NCI-H2107 (cell line): ENCODE measurements around the gene KCNH1.

Source experiments
- DNase-seq: peaks from one replicate; lab custom pipeline; 2025; lab: John Stamatoyannopoulos, UW

KCNH1 gene

GRCh38 chr1:210800301-210800700 lies 333.6 kb downstream of the KCNH1 start:
- no peak for DNase-seq

- no peak for DNase-seq
Observed at GRCh38 chr1:210797422-210797821, 336.5 kb downstream of the KCNH1 start.

DNA sequence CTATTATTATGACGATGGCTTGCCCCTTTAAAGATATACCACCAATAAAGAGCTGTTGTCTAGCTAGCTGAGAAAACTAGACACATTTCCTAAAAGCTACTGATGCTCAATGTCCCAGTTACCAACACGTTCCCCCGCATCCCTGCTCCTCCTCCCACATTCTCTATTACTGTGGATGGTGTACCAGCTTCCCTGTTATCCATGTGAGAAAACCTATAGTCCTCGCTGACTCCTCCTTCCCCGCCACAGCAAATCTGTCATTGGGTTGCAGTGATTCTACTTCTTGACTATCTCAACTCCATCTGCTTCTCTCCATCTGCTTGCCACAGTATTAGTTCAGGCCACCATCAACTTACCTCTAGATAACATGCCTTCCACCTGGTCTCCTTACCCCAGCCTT lies 337.5 kb downstream of the KCNH1 start:
- DNase-seq, result no peak

- no peak for DNase-seq
Observed at GRCh38 chr1:210794445-210794844, 339.5 kb downstream of the KCNH1 start.

DNA sequence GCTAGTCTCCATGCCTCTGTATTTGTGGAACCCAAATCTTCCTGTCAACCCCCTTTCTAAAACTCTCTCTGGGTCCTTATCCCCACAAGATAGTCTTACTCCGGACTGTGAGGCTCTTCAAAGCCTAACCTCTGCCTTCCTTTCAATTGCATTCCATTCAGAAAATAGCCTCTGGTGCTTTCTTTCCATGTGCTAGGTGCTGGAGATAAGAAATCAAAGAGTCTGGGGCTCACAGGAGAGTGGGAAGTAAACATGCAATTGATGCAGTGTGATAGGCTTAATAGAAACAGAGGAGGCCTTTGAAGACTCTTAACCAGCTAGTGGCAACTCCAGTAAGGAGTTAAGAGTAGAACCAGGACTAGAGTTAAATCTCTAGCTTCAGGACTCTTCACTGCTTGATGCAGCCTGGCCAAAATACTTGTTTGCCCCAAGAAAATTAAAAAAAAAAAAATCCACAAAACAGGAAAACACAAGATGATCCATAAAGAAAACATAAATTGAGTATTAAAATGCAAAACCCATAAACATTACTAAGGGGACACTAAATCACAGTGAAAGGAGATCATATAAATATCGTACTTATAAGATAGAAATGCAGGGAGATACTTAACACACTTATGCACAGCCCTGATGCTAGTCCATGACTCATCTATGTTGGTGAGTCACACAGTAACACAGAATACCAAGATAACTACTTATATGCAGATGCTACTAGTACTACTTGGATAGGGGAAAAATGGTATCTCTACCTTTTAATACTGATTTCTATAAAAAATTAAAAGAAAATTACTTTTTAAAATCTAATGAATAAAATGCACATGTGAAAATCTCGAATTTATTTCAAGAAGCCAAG lies 341.5 kb downstream of the KCNH1 start:
- no peak for DNase-seq

- DNase-seq, result no peak
Observed at GRCh38 chr1:210790196-210790595, 343.8 kb downstream of the KCNH1 start.

DNA sequence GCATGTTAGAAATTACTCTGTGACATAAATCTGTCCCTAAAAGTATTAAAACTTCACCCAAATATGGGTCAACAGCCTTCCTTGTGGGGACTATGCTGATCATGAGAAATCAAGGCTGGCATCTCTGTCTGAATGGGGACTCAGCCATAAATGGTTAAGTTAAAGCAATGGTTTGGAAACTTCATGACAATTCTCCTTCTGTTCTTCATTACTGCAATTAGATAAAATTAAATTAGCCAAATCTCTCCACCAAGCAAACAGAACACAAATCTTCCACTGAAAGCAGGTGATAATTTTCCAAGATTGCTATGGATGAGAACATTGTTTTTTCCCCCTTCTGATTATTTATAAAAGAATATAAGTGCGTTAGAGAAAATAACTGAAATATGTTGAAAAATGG lies 346.1 kb downstream of the KCNH1 start:
- no peak for DNase-seq

DNA sequence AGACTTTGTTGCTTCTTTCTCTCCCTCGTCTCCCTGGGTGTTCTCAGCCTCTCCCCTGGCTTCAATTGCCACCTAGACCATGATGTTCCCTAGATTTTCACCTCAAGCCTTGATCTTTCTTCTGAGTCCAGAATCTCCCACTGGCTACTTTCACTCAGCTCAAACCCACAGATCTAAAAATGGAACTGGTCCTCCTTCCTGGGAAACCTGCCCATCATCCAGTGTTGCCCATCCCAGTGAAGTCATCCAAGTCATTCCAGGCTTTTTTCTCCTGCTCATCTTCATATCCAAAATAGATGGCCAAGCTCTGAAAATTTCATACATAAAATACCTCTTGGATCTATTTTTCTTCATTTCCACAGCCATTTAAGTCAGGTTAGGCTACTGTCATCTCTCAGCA lies 347.4 kb downstream of the KCNH1 start:
- no peak for DNase-seq

- DNase-seq, result no peak
Observed at GRCh38 chr1:210783925-210784324, 350.0 kb downstream of the KCNH1 start.

DNA sequence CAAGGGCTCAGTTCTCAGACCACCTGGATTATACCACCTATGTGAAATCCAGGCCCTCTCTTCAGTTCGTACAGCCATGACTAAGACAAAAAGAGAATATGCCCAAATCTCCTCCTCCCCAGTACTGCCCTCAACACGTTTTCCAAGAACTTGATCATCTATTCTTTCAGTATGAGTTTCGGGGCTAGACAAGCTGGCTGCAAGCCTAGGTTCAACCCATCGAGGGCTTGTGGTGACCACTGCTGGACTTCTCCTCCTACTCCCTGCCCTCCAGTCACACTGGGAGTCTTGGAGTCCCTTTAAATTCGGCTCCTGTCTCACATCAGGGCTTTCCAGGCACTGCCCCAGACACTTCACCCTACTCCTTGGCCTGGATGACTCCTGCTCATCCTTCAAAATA lies 352.3 kb downstream of the KCNH1 start:
- DNase-seq, result no peak

- DNase-seq, result no peak
Observed at GRCh38 chr1:210779269-210779668, 354.7 kb downstream of the KCNH1 start.

GRCh38 chr1:210777914-210778313 lies 356.0 kb downstream of the KCNH1 start:
- no peak for DNase-seq

- DNase-seq, result no peak
Observed at GRCh38 chr1:210776712-210777111, 357.2 kb downstream of the KCNH1 start.

- DNase-seq, result no peak
Observed at GRCh38 chr1:210775289-210775688, 358.7 kb downstream of the KCNH1 start.

GRCh38 chr1:210773450-210773849 lies 360.5 kb downstream of the KCNH1 start:
- no peak for DNase-seq

DNA sequence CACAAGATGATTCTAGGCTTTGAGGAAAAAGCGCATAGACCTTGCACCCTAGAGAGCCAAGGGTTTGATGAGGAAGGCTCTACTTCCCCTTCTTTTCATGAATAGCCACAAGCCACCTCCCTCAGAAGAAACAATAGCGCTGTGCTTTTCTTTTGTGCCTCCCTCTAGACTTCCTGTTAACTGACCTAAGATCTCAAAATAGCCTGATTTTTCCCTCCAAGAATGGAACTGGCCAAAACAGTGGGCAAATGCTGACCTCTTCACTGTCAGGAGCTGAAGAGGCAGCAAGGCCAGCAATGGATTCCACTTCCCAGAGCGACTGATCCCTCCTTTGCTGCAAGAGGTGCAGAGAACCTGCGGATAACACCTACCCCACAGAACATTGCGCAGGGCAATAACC lies 362.8 kb downstream of the KCNH1 start:
- no peak for DNase-seq

DNA sequence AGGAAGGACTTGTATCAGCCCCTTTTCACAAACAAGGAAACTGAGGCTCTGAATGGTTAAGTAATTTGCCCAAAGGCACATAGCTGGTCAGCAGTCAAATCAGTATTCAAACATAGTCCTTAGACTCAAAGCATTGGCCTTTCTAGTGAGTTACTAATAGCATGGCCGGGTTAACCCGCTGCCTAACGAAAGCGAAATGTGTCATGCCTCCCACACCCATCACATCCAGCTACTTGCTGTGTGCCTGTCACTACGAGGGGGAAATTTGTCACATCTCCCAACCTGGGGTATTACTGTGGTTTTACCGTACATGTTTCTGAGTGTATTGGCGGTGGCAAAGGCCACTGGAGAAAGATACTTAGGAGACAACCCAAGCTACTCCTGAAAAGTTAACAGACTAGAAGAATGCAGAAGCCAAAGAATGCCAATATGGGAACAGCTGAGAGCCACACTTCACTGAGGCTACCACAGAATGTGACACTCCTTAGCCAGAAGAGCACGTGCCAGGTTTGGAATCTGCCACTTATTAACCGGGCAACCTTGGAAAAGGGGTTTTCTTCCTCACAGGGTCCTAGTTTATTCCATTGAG lies 363.5 kb downstream of the KCNH1 start:
- no peak for DNase-seq

GRCh38 chr1:210769473-210769872 lies 364.5 kb downstream of the KCNH1 start:
- no peak for DNase-seq

- no peak for DNase-seq
Observed at GRCh38 chr1:210764536-210764935, 369.4 kb downstream of the KCNH1 start.

GRCh38 chr1:210758761-210759160 lies 375.2 kb downstream of the KCNH1 start:
- no peak for DNase-seq

DNA sequence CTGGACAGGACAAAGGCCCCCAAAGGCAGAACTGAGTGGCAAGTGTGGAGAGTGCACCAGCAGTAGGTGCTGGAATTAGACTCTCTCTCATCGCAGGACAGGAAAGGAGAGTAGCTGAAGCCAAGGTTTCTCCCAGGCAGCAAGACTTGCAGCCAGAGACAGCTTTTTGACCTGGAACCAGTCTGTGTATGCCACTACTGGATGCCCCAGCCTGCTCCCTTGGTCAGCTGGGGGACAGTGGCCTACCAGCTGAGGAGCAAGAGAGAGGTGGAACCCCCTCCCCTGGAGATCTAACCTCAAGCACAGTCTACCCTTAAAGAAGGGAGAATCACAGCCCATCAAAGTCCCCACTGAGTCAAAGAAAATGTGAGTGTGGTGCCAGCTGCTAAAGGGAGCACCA lies 375.7 kb downstream of the KCNH1 start:
- no peak for DNase-seq

DNA sequence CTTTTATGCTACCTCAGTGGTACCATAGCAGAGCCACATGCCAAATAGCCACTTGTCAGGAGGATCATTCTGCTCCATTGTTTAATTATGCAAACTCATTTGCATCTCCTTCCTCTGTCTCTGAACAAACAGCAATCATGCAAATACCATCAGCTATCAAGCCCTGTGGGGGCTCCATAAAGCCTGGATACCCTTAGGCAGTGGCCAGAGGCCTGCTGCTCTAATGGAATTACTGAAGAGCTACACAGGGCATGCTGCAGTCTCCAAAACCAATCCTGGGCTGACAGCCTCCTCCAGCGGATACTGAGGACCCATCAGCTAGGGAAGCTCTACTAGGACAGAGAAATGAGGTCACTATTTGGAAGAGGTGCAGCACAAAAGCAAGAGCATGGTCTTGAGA lies 376.3 kb downstream of the KCNH1 start:
- no peak for DNase-seq

- DNase-seq, result no peak
Observed at GRCh38 chr1:210755991-210756659, 377.8 kb downstream of the KCNH1 start.
